DND-41 (cell line): Measurements from ENCODE around the gene MAML3.

ENCODE experiments used
- ATAC-seq: fragments of 200-7000 bp; cut with Tn5 transposase; 3 replicates; pipeline ENCODE4 v1.9.1; 2021; ENCODE audit warnings: low read depth; ENCODE audit not compliant: insufficient read depth
- DNase-seq: peaks from one replicate; pipeline ENCODE4 v3.0.0-alpha.2; 2020
- H2AFZ ChIP-seq: 2 replicates; pipeline ENCODE4 v1.6.0; 2012; ENCODE audit warnings: low read depth, low read length
- H3K27ac ChIP-seq: 2 replicates; pipeline ENCODE4 v1.5.1; 2012; ENCODE audit warnings: low read length, inconsistent platforms
- H3K27me3 ChIP-seq: fragments of 200-600 bp; sonication (generic); 2 replicates; pipeline ENCODE4 v1.6.0; 2012; ENCODE audit warnings: low read length, mild to moderate bottlenecking, inconsistent platforms; ENCODE audit not compliant: insufficient read depth, poor library complexity
- H3K36me3 ChIP-seq: 2 replicates; pipeline ENCODE4 v1.5.1; 2012; ENCODE audit warnings: low read length, inconsistent platforms; ENCODE audit not compliant: insufficient read depth
- H3K4me1 ChIP-seq: 2 replicates; pipeline ENCODE4 v1.5.1; 2012; ENCODE audit warnings: mild to moderate bottlenecking, low read length; ENCODE audit not compliant: insufficient read depth
- H3K4me2 ChIP-seq: 2 replicates; pipeline ENCODE4 v1.6.0; 2012; ENCODE audit warnings: mild to moderate bottlenecking, moderate library complexity, low read length, inconsistent platforms; ENCODE audit not compliant: insufficient read depth
- H3K4me3 ChIP-seq, 2 experiments: fragments of 200-600 bp in 1 of 2; shearing (Covaris generic) in 1 of 2; 2 replicates each; pipeline ENCODE4 v1.5.1; 2012 to 2016; ENCODE audit warnings: inconsistent platforms in 2 of 2, low read length in 2 of 2, mild to moderate bottlenecking in 2 of 2, low read depth in 1 of 2, moderate library complexity in 1 of 2
- H3K79me2 ChIP-seq: 2 replicates; pipeline ENCODE4 v1.6.0; 2012; ENCODE audit warnings: low read length, inconsistent platforms; ENCODE audit not compliant: insufficient read depth
- H3K9ac ChIP-seq: 2 replicates; pipeline ENCODE4 v1.6.0; 2012; ENCODE audit warnings: low read depth, mild to moderate bottlenecking, inconsistent platforms, low read length, moderate library complexity
- H3K9me3 ChIP-seq: 2 replicates; pipeline ENCODE4 v1.5.1; 2012; ENCODE audit warnings: low read length, moderate library complexity, mild to moderate bottlenecking, inconsistent platforms; ENCODE audit not compliant: insufficient read depth, severe bottlenecking
- H4K20me1 ChIP-seq: 2 replicates; pipeline ENCODE4 v1.6.0; 2012; ENCODE audit warnings: low read length; ENCODE audit not compliant: insufficient read depth
- CTCF ChIP-seq: IDR thresholded peaks from 2 replicates; pipeline ENCODE4 v1.5.1; 2012; ENCODE audit warnings: borderline replicate concordance, low read length, moderate library complexity, mild to moderate bottlenecking; ENCODE audit not compliant: poor library complexity, severe bottlenecking; ENCODE audit errors: extremely low read depth
- EZH2 ChIP-seq: IDR thresholded peaks from 3 replicates; pipeline ENCODE4 v1.6.1; 2012; ENCODE audit warnings: borderline replicate concordance, low read depth, mild to moderate bottlenecking, moderate library complexity, low read length, inconsistent platforms; ENCODE audit not compliant: severe bottlenecking

MAML3 gene

DNA sequence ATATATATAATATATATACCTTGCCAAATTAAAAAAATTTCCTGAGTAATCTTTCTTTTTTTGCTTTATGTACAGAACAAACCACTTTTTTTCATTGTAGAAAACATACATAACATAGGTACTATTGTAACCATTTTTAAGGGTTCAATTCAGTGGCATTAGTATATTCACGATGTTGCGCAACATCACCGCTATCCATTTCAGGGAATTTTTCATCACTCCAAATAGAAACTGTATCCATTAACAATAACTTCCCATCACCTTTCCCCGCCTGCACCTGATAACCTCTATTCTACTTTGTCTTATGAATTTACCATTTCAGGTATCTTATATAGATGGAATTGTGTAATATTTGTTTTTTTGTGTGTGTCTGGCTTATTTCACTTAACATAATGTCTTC, 363.7 kb downstream of the MAML3 start:
- no peaks in the 10 kb centered on the region for H3K36me3 ChIP-seq
- TF ChIP-seq CTCF (no peak), EZH2 (no peak)
- no peak overlapping the region for H3K4me2 ChIP-seq
- no peaks in the 10 kb centered on the region for H3K27me3 ChIP-seq
- H3K27ac ChIP-seq: no peak overlapping the region
- H3K4me3 ChIP-seq: no peak overlapping the region
- H3K79me2 ChIP-seq: no peaks in the 10 kb centered on the region
- no peak overlapping the region for H2AFZ ChIP-seq
- DNase-seq (no peak), ATAC-seq (no peak)
- no peaks in the 10 kb centered on the region for H3K4me1 ChIP-seq
- no peak overlapping the region for H3K9ac ChIP-seq
- H3K9me3 ChIP-seq: no peaks in the 10 kb centered on the region
- H4K20me1 ChIP-seq: no peaks in the 10 kb centered on the region

GRCh38 chr4:139789096-139789654, 364.8 kb downstream of the MAML3 start:
- Histone ChIP-seq H3K9ac (no peak overlapping the region), H3K36me3 (no peaks in the 10 kb centered on the region), H3K4me3 (no peak overlapping the region), H3K4me1 (no peaks in the 10 kb centered on the region), H3K27ac (no peak overlapping the region), H3K9me3 (no peaks in the 10 kb centered on the region), H2AFZ (no peak overlapping the region), H4K20me1 (no peaks in the 10 kb centered on the region), H3K4me2 (no peak overlapping the region), H3K27me3 (no peaks in the 10 kb centered on the region), H3K79me2 (no peaks in the 10 kb centered on the region)
- ATAC-seq (no peak), DNase-seq (no peak)
- TF ChIP-seq CTCF (no peak), EZH2 (no peak)

DNA sequence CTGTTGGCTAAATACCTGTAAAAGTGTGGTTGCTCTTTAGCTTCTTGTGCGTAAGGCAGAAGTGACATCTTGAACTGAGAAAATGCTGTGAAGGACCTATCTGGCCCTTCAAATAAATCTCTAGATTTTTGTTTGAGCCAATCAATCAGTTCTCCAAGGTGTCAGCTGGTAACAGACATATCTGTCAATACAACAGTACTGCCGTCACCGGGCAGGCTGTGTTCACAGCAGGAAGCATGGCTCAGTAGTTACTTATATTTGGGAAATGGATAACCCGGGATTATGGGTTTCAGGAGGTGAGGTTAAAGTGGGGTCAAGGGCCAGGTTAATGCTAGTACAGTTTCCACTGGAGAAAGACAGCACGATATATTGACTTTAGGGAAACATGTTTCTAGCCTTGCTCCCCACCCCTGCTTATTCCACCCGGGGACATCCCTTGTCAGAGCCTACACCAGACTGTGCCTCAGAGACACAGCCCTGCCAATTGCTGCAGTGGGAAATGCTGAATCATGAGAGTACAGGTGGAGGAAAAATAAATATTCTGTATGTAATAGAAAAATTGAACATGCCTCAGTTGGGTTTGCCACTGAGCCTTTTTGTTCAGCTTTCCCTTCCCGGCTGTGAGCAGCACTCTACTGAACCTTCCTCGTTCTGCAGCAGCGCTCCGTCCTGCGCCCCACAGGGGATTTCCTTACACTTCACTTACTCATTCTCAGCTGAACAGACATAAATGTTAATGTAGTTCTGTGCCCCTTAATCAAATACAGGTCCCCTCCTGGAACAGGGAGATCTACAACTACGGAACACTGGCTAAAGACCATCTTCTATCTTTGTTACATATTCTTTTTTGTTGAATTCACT, 367.3 kb downstream of the MAML3 start:
- no peak overlapping the region for H3K4me3 ChIP-seq
- H3K27me3 ChIP-seq: no peaks in the 10 kb centered on the region
- no peaks in the 10 kb centered on the region for H4K20me1 ChIP-seq
- no peak overlapping the region for H2AFZ ChIP-seq
- ATAC-seq: no peak
- H3K27ac ChIP-seq: no peak overlapping the region
- no peak for DNase-seq
- H3K4me1 ChIP-seq: no peaks in the 10 kb centered on the region
- H3K36me3 ChIP-seq: no peaks in the 10 kb centered on the region
- H3K79me2 ChIP-seq: no peaks in the 10 kb centered on the region
- TF ChIP-seq CTCF (no peak), EZH2 (no peak)
- no peaks in the 10 kb centered on the region for H3K9me3 ChIP-seq
- no peak overlapping the region for H3K4me2 ChIP-seq
- no peak overlapping the region for H3K9ac ChIP-seq

DNA sequence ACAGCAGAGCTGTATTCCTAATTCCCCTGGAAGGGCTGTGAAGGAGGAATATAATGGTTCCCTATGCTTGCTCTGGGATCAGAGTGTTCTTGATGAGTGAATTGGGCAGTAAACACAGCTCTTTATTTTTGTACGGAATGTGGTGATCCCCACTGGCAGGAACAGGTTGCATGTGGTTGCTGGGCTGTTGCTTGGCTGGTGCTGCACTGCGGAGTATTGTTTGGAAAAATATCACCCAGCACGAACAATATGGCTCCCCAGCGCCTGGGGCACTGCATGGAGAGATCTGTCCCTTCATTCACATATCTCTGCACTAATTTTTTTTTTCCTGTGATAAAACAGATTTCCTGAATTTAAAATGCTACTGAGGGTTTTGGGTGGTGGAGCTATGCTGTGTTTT, 368.6 kb downstream of the MAML3 start:
- no peak overlapping the region for H3K27ac ChIP-seq
- H3K36me3 ChIP-seq: no peaks in the 10 kb centered on the region
- DNase-seq (no peak), ATAC-seq (no peak)
- TF ChIP-seq CTCF (no peak), EZH2 (no peak)
- H3K4me1 ChIP-seq: no peaks in the 10 kb centered on the region
- no peaks in the 10 kb centered on the region for H4K20me1 ChIP-seq
- no peak overlapping the region for H3K9ac ChIP-seq
- no peaks in the 10 kb centered on the region for H3K27me3 ChIP-seq
- no peak overlapping the region for H2AFZ ChIP-seq
- H3K4me2 ChIP-seq: no peak overlapping the region
- no peaks in the 10 kb centered on the region for H3K79me2 ChIP-seq
- H3K9me3 ChIP-seq: no peaks in the 10 kb centered on the region
- no peak overlapping the region for H3K4me3 ChIP-seq
